ENCODE results near the gene CCDC102A. TPM values are rescaled to one million over a fixed set of nuclear protein-coding genes. Genes with fewer than 3 reads are reported as not detected.

The CCDC102A gene
- total and polyA plus RNA-seq, 2 of the 13 experiments (the other 11 are each of a cell fraction or from before 2014, with no cell fraction given), result 2.1 to 2.8 TPM

DNA sequence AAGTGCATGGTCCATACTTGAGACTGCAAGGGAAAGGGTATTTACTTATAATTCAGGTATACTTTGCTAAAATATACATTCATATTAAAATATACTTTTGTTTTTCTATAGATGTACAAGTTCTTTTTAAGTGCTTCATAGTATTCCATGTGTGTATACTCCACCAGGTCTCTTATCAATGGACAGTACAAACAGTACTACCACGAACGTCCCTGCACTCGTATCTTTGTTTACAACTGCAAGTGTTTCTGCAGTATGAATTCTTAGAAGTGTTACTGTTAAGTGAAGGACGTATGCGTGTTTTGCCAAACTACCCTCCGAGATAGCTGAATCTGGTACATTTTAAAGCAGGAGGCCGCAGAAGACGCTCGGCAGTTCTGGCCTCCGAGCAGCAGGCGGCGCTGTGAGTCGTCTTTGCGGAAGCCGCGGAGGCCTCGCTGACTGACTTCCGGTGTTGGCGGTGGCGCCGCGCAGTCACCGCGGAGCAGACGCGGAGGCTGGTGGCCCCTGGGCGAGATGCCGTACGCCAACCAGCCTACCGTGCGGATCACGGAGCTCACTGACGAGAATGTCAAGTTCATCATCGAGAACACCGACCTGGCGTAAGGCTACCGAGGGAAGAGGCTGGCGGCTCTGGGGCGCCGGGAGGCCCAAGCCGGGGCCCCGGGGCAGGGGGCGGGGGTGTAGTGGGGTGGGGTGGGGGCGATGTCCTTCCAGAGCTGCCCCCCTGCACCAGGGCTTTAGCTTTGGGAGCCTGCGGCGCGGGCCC lies 74.0 kb downstream of the CCDC102A start, which contains the start of gene POLR2C (continued):
- TF ChIP-seq, protein P1, sequence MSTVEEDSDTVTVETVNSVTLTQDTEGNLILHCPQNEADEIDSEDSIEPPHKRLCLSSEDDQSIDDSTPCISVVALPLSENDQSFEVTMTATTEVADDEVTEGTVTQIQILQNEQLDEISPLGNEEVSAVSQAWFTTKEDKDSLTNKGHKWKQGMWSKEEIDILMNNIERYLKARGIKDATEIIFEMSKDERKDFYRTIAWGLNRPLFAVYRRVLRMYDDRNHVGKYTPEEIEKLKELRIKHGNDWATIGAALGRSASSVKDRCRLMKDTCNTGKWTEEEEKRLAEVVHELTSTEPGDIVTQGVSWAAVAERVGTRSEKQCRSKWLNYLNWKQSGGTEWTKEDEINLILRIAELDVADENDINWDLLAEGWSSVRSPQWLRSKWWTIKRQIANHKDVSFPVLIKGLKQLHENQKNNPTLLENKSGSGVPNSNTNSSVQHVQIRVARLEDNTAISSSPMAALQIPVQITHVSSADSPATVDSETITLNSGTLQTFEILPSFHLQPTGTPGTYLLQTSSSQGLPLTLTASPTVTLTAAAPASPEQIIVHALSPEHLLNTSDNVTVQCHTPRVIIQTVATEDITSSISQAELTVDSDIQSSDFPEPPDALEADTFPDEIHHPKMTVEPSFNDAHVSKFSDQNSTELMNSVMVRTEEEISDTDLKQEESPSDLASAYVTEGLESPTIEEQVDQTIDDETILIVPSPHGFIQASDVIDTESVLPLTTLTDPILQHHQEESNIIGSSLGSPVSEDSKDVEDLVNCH (CRISPR knock-in tag; IDR thresholded peaks at IDR 0.05), result no peak
- TF ChIP-seq SKI (IDR thresholded peaks at IDR 0.05; ENCODE audit: partially characterized antibody), result peak; percentile 81
- peak; percentile 87 for TF ChIP-seq MTF2 (CRISPR knock-in tag; IDR thresholded peaks at IDR 0.05; ENCODE audit: borderline replicate concordance)
- peak; percentile 72 for TF ChIP-seq U2AF1 (optimal IDR thresholded peaks at IDR 0.05; ENCODE audit: low read depth, low read length)
- TF ChIP-seq ETV6 (CRISPR knock-in tag; conservative IDR thresholded peaks at IDR 0.05), result peak; percentile 96
- no peak for TF ChIP-seq NFRKB (IDR thresholded peaks at IDR 0.05)
- no peak for TF ChIP-seq ZNF382 (CRISPR knock-in tag; IDR thresholded peaks at IDR 0.05; ENCODE audit: borderline replicate concordance)
- TF ChIP-seq, protein P2, sequence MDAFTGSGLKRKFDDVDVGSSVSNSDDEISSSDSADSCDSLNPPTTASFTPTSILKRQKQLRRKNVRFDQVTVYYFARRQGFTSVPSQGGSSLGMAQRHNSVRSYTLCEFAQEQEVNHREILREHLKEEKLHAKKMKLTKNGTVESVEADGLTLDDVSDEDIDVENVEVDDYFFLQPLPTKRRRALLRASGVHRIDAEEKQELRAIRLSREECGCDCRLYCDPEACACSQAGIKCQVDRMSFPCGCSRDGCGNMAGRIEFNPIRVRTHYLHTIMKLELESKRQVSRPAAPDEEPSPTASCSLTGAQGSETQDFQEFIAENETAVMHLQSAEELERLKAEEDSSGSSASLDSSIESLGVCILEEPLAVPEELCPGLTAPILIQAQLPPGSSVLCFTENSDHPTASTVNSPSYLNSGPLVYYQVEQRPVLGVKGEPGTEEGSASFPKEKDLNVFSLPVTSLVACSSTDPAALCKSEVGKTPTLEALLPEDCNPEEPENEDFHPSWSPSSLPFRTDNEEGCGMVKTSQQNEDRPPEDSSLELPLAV (CRISPR knock-in tag; conservative IDR thresholded peaks at IDR 0.05; ENCODE audit: low read depth), result no peak
- peak; percentile 98 for TF ChIP-seq ZNF619 (CRISPR knock-in tag; IDR thresholded peaks at IDR 0.05)
- TF ChIP-seq PCBP1 (IDR thresholded peaks at IDR 0.05; ENCODE audit: borderline replicate concordance, low read depth, low read length), result 0 out of 2 replicates have a peak, but pooled peaks have one; percentile 28
- TF ChIP-seq ZNF567 (CRISPR knock-in tag; IDR thresholded peaks at IDR 0.05; ENCODE audit: borderline replicate concordance), result peak; percentile 90; the same call in 1 of the 2 replicates
- TF ChIP-seq NRL (CRISPR knock-in tag; IDR thresholded peaks at IDR 0.05; ENCODE audit: borderline replicate concordance), result peak; percentile 97
- no peak for TF ChIP-seq FOXK2 (IDR thresholded peaks at IDR 0.05)
- peak; percentile 88; the same call in 1 of the 2 replicates for TF ChIP-seq ZNF253 (CRISPR knock-in tag; IDR thresholded peaks at IDR 0.05; ENCODE audit: borderline replicate concordance)
- no peak for TF ChIP-seq ZNF33A (CRISPR knock-in tag; IDR thresholded peaks at IDR 0.05; ENCODE audit: borderline replicate concordance)
- TF ChIP-seq, protein P3, sequence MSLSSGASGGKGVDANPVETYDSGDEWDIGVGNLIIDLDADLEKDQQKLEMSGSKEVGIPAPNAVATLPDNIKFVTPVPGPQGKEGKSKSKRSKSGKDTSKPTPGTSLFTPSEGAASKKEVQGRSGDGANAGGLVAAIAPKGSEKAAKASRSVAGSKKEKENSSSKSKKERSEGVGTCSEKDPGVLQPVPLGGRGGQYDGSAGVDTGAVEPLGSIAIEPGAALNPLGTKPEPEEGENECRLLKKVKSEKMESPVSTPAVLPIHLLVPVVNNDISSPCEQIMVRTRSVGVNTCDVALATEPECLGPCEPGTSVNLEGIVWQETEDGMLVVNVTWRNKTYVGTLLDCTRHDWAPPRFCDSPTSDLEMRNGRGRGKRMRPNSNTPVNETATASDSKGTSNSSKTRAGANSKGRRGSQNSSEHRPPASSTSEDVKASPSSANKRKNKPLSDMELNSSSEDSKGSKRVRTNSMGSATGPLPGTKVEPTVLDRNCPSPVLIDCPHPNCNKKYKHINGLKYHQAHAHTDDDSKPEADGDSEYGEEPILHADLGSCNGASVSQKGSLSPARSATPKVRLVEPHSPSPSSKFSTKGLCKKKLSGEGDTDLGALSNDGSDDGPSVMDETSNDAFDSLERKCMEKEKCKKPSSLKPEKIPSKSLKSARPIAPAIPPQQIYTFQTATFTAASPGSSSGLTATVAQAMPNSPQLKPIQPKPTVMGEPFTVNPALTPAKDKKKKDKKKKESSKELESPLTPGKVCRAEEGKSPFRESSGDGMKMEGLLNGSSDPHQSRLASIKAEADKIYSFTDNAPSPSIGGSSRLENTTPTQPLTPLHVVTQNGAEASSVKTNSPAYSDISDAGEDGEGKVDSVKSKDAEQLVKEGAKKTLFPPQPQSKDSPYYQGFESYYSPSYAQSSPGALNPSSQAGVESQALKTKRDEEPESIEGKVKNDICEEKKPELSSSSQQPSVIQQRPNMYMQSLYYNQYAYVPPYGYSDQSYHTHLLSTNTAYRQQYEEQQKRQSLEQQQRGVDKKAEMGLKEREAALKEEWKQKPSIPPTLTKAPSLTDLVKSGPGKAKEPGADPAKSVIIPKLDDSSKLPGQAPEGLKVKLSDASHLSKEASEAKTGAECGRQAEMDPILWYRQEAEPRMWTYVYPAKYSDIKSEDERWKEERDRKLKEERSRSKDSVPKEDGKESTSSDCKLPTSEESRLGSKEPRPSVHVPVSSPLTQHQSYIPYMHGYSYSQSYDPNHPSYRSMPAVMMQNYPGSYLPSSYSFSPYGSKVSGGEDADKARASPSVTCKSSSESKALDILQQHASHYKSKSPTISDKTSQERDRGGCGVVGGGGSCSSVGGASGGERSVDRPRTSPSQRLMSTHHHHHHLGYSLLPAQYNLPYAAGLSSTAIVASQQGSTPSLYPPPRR (CRISPR knock-in tag; IDR thresholded peaks at IDR 0.05; ENCODE audit: borderline replicate concordance), result peak; percentile 69; the same call in 1 of the 2 replicates
- no peak for TF ChIP-seq ZNF3 (CRISPR knock-in tag; IDR thresholded peaks at IDR 0.05)
- TF ChIP-seq SP1 (IDR thresholded peaks at IDR 0.05), result no peak
- peak; percentile 70 for TF ChIP-seq SP1 (CRISPR knock-in tag; IDR thresholded peaks at IDR 0.05)
- no peak for TF ChIP-seq NCOA1 (CRISPR knock-in tag; IDR thresholded peaks at IDR 0.05)

Data from HepG2 (cell line).